ENCODE measurements around the gene NUAK2.

NUAK2 gene

GRCh38 chr1:205255941-205256780 is 65.4 kb downstream of the NUAK2 start:
- DNase-seq (ENCODE audit: low spot score): peak; percentile 87
